ENCODE measurements around the gene CBFA2T3.

CBFA2T3 gene

GRCh38 chr16:88828711-88829110 lies 148.3 kb downstream of the CBFA2T3 start:
- Histone ChIP-seq H3K79me2 (no peaks in the 10 kb centered on the region), H3K4me2 (ENCODE audit: low read length) (no peak overlapping the region), H3K36me3 (ENCODE audit: control insufficient read depth, insufficient read depth, low read length) (no peaks in the 10 kb centered on the region), H2AFZ (no peak overlapping the region), H3K4me1 (no peaks in the 10 kb centered on the region), H3K27me3 (ENCODE audit: control insufficient read depth, insufficient read depth, low read length) (no peaks in the 10 kb centered on the region), H3K27ac (no peak overlapping the region), H3K4me3 (ENCODE audit: low read depth, low read length) (no peak overlapping the region), H3K9me3 (ENCODE audit: control insufficient read depth, low read length) (no peaks in the 10 kb centered on the region), H3K9ac (no peak overlapping the region)
- no peak for TF ChIP-seq CTCF (IDR thresholded peaks at IDR 0.05)

GRCh38 chr16:88827727-88828126 lies 149.3 kb downstream of the CBFA2T3 start:
- Histone ChIP-seq H3K9me3 (ENCODE audit: control insufficient read depth, low read length) (no peaks in the 10 kb centered on the region), H3K27me3 (ENCODE audit: control insufficient read depth, insufficient read depth, low read length) (no peaks in the 10 kb centered on the region), H3K4me3 (ENCODE audit: low read depth, low read length) (no peak overlapping the region), H3K36me3 (ENCODE audit: control insufficient read depth, insufficient read depth, low read length) (no peaks in the 10 kb centered on the region), H3K27ac (no peak overlapping the region), H3K4me2 (ENCODE audit: low read length) (no peak overlapping the region), H2AFZ (no peak overlapping the region), H3K9ac (no peak overlapping the region), H3K4me1 (no peaks in the 10 kb centered on the region), H3K79me2 (no peaks in the 10 kb centered on the region)
- TF ChIP-seq CTCF (IDR thresholded peaks at IDR 0.05): no peak

- TF ChIP-seq CTCF (IDR thresholded peaks at IDR 0.05): no peak
- H3K36me3 ChIP-seq (ENCODE audit: control insufficient read depth, insufficient read depth, low read length): no peaks in the 10 kb centered on the region
- no peak overlapping the region for H3K27ac ChIP-seq
- H3K9ac ChIP-seq: no peak overlapping the region
- no peaks in the 10 kb centered on the region for H3K79me2 ChIP-seq
- H3K9me3 ChIP-seq (ENCODE audit: control insufficient read depth, low read length): no peaks in the 10 kb centered on the region
- no peaks in the 10 kb centered on the region for H3K4me1 ChIP-seq
- no peaks in the 10 kb centered on the region for H3K27me3 ChIP-seq (ENCODE audit: control insufficient read depth, insufficient read depth, low read length)
- H3K4me2 ChIP-seq (ENCODE audit: low read length): no peak overlapping the region
- no peak overlapping the region for H3K4me3 ChIP-seq (ENCODE audit: low read depth, low read length)
- H2AFZ ChIP-seq: no peak overlapping the region
These were observed 150.8 kb downstream of the CBFA2T3 start for GRCh38 chr16:88826070-88826840.

DNA sequence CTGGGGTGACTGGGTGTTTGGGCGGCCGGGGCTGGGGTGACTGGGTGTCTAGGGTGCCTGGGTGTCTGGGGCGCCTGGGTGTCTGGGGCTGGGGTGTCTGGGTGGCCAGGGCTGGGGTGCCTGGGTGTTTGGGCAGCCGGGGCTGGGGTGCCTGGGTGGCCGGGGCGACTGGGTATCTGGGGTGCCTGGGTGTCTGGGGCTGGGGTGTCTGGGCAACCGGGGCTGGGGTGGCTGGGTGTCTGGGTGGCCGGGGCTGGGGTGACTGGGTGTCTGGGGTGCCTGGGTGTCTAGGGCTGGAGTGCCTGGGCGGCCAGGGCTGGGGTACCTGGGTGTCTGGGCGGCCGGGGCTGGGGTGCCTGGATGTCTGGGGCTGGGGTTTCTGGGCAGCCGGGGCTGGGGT lies 151.9 kb downstream of the CBFA2T3 start:
- no peak for TF ChIP-seq CTCF (IDR thresholded peaks at IDR 0.05)
- no peaks in the 10 kb centered on the region for H3K36me3 ChIP-seq (ENCODE audit: control insufficient read depth, insufficient read depth, low read length)
- H2AFZ ChIP-seq: no peak overlapping the region

More for the DNA sequence above, 151.9 kb downstream of the CBFA2T3 start:
- H3K27ac ChIP-seq: no peak overlapping the region
- no peak overlapping the region for H3K4me2 ChIP-seq (ENCODE audit: low read length)
- no peaks in the 10 kb centered on the region for H3K4me1 ChIP-seq
- no peaks in the 10 kb centered on the region for H3K9me3 ChIP-seq (ENCODE audit: control insufficient read depth, low read length)
- no peaks in the 10 kb centered on the region for H3K79me2 ChIP-seq
- no peak overlapping the region for H3K9ac ChIP-seq
- H3K27me3 ChIP-seq (ENCODE audit: control insufficient read depth, insufficient read depth, low read length): no peaks in the 10 kb centered on the region
- H3K4me3 ChIP-seq (ENCODE audit: low read depth, low read length): no peak overlapping the region

Data from parathyroid adenoma (tissue), 2 donors.